Ishikawa (cell line): ENCODE measurements around the gene COPB2.

Experiments used
- CEBPB ChIP-seq: IDR thresholded peaks from 2 replicates; pipeline ENCODE4 v1.6.1; 2012
- CREB1 ChIP-seq: IDR thresholded peaks from 2 replicates; pipeline ENCODE4 v1.6.1; 2012; ENCODE audit warnings: low read depth
- EGR1 ChIP-seq: IDR thresholded peaks from 2 replicates; pipeline ENCODE4 v1.6.1; 2012
- EP300 ChIP-seq: IDR thresholded peaks from 2 replicates; pipeline ENCODE4 v1.6.1; 2012; ENCODE audit warnings: borderline replicate concordance
- FOXM1 ChIP-seq: IDR thresholded peaks from 2 replicates; pipeline ENCODE4 v1.6.1; 2012; ENCODE audit warnings: low read depth, borderline replicate concordance
- NFIC ChIP-seq: IDR thresholded peaks from 2 replicates; pipeline ENCODE4 v1.6.1; 2012
- RAD21 ChIP-seq: IDR thresholded peaks from 2 replicates; pipeline ENCODE4 v1.6.1; 2012; ENCODE audit warnings: low read depth
- TAF1 ChIP-seq: IDR thresholded peaks from 2 replicates; pipeline ENCODE4 v1.6.1; 2012; ENCODE audit warnings: low read depth, mild to moderate bottlenecking
- TCF12 ChIP-seq: IDR thresholded peaks from 2 replicates; pipeline ENCODE4 v1.6.1; 2012; ENCODE audit warnings: low read depth
- TEAD4 ChIP-seq: IDR thresholded peaks from 2 replicates; pipeline ENCODE4 v1.6.1; 2012
- YY1 ChIP-seq: IDR thresholded peaks from 2 replicates; pipeline ENCODE4 v1.6.1; 2012; ENCODE audit warnings: low read depth
- ZBTB7A ChIP-seq: IDR thresholded peaks from 2 replicates; pipeline ENCODE4 v1.6.1; 2012; ENCODE audit warnings: low read depth
- TF ChIP-seq, protein P1 (sequence below): IDR thresholded peaks from 2 replicates; pipeline ENCODE4 v1.6.1; 2012
- TF ChIP-seq, protein P2 (sequence below): IDR thresholded peaks from 2 replicates; pipeline ENCODE4 v1.6.1; 2012; ENCODE audit warnings: low read depth, mild to moderate bottlenecking
- TF ChIP-seq, protein P3 (sequence below): IDR thresholded peaks from 2 replicates; pipeline ENCODE4 v1.6.1; 2012

Gene COPB2

DNA sequence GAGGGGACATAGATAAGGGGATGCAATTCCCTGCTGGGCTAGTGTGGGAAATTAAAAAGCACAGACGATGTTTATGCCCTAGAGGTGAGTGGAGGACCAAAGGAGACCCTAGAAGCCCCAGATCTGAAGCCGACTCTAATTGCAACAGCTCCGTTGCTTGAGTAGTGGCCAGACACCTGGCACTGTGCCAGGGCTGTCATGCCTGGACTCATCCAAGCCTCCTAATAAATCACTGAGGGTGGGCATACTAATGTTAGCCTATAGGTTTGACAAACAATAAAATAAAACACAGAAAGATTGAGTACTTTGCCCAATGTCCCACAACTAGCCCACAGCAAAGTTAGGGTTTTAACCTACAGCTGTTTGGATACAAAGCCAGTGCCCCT, 71.0 kb downstream of the COPB2 start:
- TF ChIP-seq NFIC = peak; percentile 53; the same call in 1 of the 2 replicates
- TF ChIP-seq ZBTB7A = no peak
- TF ChIP-seq TEAD4 = no peak

DNA sequence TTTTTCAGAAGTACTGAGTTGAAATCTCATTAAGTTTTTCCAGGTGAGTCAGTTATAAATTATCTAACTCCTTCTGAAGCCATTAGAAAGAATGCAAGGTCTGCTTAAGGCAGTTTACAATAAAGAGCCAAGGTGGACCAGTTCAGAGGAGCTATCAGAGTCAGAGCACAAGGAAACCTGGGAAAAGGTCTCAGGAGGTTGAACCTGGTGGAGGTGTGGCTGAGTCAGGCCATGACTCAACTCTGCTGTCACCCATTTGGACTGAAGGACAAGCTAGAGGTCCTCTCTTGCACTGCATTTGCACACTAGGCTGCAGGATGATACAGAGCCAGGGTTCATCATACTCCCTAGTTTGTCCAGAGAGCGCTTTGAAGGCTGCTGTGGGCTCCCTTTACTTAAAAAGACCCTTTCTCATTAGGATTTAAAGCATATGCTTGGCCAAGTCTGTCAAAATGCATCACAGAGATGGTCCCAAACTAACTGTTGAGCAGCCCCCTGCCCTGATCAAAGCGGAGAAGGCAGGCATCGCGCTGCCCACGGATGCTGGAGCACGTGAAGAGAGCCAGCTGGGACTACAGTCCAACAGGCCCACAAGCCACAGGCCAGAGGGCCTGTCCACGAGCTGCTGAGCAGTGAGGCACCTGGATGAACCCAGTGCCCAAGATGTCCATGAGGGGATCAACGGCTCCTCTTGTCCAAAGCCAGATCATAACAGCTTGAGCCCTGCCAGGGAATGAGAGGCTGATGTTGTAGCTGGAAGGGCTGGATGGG, 71.6 kb downstream of the COPB2 start:
- TF ChIP-seq TAF1 = no peak
- no peak for TF ChIP-seq CREB1
- TF ChIP-seq TCF12 = no peak
- no peak for TF ChIP-seq ZBTB7A
- TF ChIP-seq, protein P1, sequence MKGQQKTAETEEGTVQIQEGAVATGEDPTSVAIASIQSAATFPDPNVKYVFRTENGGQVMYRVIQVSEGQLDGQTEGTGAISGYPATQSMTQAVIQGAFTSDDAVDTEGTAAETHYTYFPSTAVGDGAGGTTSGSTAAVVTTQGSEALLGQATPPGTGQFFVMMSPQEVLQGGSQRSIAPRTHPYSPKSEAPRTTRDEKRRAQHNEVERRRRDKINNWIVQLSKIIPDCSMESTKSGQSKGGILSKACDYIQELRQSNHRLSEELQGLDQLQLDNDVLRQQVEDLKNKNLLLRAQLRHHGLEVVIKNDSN = no peak
- TF ChIP-seq, protein P2, sequence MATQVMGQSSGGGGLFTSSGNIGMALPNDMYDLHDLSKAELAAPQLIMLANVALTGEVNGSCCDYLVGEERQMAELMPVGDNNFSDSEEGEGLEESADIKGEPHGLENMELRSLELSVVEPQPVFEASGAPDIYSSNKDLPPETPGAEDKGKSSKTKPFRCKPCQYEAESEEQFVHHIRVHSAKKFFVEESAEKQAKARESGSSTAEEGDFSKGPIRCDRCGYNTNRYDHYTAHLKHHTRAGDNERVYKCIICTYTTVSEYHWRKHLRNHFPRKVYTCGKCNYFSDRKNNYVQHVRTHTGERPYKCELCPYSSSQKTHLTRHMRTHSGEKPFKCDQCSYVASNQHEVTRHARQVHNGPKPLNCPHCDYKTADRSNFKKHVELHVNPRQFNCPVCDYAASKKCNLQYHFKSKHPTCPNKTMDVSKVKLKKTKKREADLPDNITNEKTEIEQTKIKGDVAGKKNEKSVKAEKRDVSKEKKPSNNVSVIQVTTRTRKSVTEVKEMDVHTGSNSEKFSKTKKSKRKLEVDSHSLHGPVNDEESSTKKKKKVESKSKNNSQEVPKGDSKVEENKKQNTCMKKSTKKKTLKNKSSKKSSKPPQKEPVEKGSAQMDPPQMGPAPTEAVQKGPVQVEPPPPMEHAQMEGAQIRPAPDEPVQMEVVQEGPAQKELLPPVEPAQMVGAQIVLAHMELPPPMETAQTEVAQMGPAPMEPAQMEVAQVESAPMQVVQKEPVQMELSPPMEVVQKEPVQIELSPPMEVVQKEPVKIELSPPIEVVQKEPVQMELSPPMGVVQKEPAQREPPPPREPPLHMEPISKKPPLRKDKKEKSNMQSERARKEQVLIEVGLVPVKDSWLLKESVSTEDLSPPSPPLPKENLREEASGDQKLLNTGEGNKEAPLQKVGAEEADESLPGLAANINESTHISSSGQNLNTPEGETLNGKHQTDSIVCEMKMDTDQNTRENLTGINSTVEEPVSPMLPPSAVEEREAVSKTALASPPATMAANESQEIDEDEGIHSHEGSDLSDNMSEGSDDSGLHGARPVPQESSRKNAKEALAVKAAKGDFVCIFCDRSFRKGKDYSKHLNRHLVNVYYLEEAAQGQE = no peak
- no peak for TF ChIP-seq EGR1
- TF ChIP-seq, protein P3, sequence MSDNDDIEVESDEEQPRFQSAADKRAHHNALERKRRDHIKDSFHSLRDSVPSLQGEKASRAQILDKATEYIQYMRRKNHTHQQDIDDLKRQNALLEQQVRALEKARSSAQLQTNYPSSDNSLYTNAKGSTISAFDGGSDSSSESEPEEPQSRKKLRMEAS = no peak
- TF ChIP-seq FOXM1 = no peak
- TF ChIP-seq TEAD4 = no peak
- no peak for TF ChIP-seq NFIC
- no peak for TF ChIP-seq RAD21
- no peak for TF ChIP-seq EP300
- TF ChIP-seq YY1 = no peak
- TF ChIP-seq CEBPB = no peak

DNA sequence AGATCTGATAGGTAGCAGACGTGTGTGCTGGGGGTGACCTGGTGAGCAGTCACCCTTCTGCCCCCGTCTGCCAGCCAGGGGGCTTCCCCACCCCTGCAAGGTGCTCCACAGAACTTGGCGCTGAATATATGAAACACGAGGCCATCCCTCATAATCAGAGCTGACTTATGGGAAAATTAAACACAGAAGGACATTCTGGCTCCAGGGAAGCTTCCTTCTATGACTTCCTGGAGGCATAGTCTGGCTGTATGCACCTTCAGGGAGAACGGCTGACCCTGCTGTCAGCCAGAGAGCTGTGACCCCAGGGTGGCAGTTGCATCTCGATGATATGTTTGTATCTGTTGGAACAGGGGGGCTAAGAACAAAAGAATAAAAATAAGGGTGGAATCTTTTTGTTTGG, 72.2 kb downstream of the COPB2 start:
- TF ChIP-seq, protein P3 = no peak

DNA sequence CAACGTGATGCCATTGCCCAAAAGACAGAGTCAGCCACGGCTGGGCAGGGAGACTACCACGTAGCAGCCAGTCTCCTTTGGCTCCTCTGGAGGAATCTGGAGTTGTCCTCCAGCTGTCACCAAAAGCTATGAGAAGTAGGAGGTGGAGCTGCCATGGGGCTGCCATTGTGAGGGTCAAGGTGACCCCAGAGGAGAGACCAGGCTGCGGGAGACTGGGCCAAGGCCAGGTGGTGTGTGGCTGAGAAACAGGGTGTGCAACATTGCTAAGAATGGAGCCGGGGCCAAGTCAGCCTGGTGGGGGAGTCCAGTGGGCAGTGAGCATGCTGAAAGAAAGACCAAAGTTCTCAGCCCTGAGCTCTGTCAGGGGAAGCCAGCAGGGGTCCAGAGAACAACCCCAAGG, 75.5 kb downstream of the COPB2 start:
- no peak for TF ChIP-seq TEAD4
- TF ChIP-seq EGR1 = no peak
- TF ChIP-seq TAF1 = no peak
- no peak for TF ChIP-seq RAD21
- TF ChIP-seq FOXM1 = no peak
- TF ChIP-seq YY1 = no peak
- TF ChIP-seq NFIC = no peak
- no peak for TF ChIP-seq TCF12
- TF ChIP-seq, protein P3 = no peak
- TF ChIP-seq, protein P1 = no peak
- no peak for TF ChIP-seq CREB1
- TF ChIP-seq, protein P2 = no peak
- no peak for TF ChIP-seq EP300
- TF ChIP-seq ZBTB7A = no peak
- no peak for TF ChIP-seq CEBPB

DNA sequence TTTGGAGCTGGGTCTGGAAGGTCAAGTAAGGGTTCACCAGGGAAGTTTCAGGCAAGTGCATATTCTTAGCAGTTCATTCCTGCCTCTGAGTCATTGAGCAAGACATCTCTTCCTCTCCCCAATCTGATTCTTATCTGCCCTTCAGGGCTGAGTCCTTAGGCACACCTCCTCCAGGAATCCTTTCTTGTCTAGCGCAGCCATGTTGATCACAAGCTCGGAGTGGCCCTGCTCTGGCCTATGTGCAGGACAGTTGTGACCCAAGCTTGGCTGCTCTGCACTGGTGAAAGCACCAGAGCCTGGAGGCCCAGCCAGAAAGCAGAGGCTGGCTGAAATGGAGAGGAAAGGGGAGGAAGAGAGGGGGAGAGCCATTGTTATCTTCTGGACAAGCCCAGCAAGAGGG, 76.5 kb downstream of the COPB2 start:
- TF ChIP-seq CEBPB = no peak
- no peak for TF ChIP-seq CREB1
- TF ChIP-seq, protein P1 = no peak
- TF ChIP-seq TAF1 = no peak
- TF ChIP-seq NFIC = no peak
- TF ChIP-seq, protein P3 = no peak
- no peak for TF ChIP-seq TCF12
- TF ChIP-seq EGR1 = no peak
- TF ChIP-seq, protein P2 = no peak
- TF ChIP-seq EP300 = no peak
- no peak for TF ChIP-seq ZBTB7A
- TF ChIP-seq RAD21 = no peak
